Measurements from ENCODE around the gene TMEM53.

GRCh38 chr1:44676484-44677200 lies 2.4 kb upstream of the TMEM53 start:
- TF ChIP-seq, protein P1, sequence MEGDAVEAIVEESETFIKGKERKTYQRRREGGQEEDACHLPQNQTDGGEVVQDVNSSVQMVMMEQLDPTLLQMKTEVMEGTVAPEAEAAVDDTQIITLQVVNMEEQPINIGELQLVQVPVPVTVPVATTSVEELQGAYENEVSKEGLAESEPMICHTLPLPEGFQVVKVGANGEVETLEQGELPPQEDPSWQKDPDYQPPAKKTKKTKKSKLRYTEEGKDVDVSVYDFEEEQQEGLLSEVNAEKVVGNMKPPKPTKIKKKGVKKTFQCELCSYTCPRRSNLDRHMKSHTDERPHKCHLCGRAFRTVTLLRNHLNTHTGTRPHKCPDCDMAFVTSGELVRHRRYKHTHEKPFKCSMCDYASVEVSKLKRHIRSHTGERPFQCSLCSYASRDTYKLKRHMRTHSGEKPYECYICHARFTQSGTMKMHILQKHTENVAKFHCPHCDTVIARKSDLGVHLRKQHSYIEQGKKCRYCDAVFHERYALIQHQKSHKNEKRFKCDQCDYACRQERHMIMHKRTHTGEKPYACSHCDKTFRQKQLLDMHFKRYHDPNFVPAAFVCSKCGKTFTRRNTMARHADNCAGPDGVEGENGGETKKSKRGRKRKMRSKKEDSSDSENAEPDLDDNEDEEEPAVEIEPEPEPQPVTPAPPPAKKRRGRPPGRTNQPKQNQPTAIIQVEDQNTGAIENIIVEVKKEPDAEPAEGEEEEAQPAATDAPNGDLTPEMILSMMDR (IDR thresholded peaks at IDR 0.05): no peak
- TF ChIP-seq POLR2AphosphoS5 (IDR thresholded peaks at IDR 0.05) (no peak), POLR2A (IDR thresholded peaks at IDR 0.05) (no peak)

Measured in breast epithelium (tissue), 3 donors.